DND-41 (cell line): ENCODE measurements around the gene ORAI1.

ENCODE experiments used
- ATAC-seq: fragments of 200-7000 bp; cut with Tn5 transposase; 3 replicates; pipeline ENCODE4 v1.9.1; 2021; ENCODE audit warnings: low read depth; ENCODE audit not compliant: insufficient read depth
- DNase-seq: peaks from one replicate; pipeline ENCODE4 v3.0.0-alpha.2; 2020
- H2AFZ ChIP-seq: 2 replicates; pipeline ENCODE4 v1.6.0; 2012; ENCODE audit warnings: low read depth, low read length
- H3K27ac ChIP-seq: 2 replicates; pipeline ENCODE4 v1.5.1; 2012; ENCODE audit warnings: low read length, inconsistent platforms
- H3K27me3 ChIP-seq: fragments of 200-600 bp; sonication (generic); 2 replicates; pipeline ENCODE4 v1.6.0; 2012; ENCODE audit warnings: low read length, mild to moderate bottlenecking, inconsistent platforms; ENCODE audit not compliant: insufficient read depth, poor library complexity
- H3K36me3 ChIP-seq: 2 replicates; pipeline ENCODE4 v1.5.1; 2012; ENCODE audit warnings: low read length, inconsistent platforms; ENCODE audit not compliant: insufficient read depth
- H3K4me1 ChIP-seq: 2 replicates; pipeline ENCODE4 v1.5.1; 2012; ENCODE audit warnings: mild to moderate bottlenecking, low read length; ENCODE audit not compliant: insufficient read depth
- H3K4me2 ChIP-seq: 2 replicates; pipeline ENCODE4 v1.6.0; 2012; ENCODE audit warnings: mild to moderate bottlenecking, moderate library complexity, low read length, inconsistent platforms; ENCODE audit not compliant: insufficient read depth
- H3K4me3 ChIP-seq, 2 experiments: fragments of 200-600 bp in 1 of 2; shearing (Covaris generic) in 1 of 2; 2 replicates each; pipeline ENCODE4 v1.5.1; 2012 to 2016; ENCODE audit warnings: inconsistent platforms in 2 of 2, low read length in 2 of 2, mild to moderate bottlenecking in 2 of 2, low read depth in 1 of 2, moderate library complexity in 1 of 2
- H3K79me2 ChIP-seq: 2 replicates; pipeline ENCODE4 v1.6.0; 2012; ENCODE audit warnings: low read length, inconsistent platforms; ENCODE audit not compliant: insufficient read depth
- H3K9ac ChIP-seq: 2 replicates; pipeline ENCODE4 v1.6.0; 2012; ENCODE audit warnings: low read depth, mild to moderate bottlenecking, inconsistent platforms, low read length, moderate library complexity
- H3K9me3 ChIP-seq: 2 replicates; pipeline ENCODE4 v1.5.1; 2012; ENCODE audit warnings: low read length, moderate library complexity, mild to moderate bottlenecking, inconsistent platforms; ENCODE audit not compliant: insufficient read depth, severe bottlenecking
- H4K20me1 ChIP-seq: 2 replicates; pipeline ENCODE4 v1.6.0; 2012; ENCODE audit warnings: low read length; ENCODE audit not compliant: insufficient read depth
- EZH2 ChIP-seq: IDR thresholded peaks from 3 replicates; pipeline ENCODE4 v1.6.1; 2012; ENCODE audit warnings: borderline replicate concordance, low read depth, mild to moderate bottlenecking, moderate library complexity, low read length, inconsistent platforms; ENCODE audit not compliant: severe bottlenecking
- TF ChIP-seq, protein P1 (sequence below): IDR thresholded peaks from 2 replicates; pipeline ENCODE4 v1.5.1; 2012; ENCODE audit warnings: borderline replicate concordance, low read length, moderate library complexity, mild to moderate bottlenecking; ENCODE audit not compliant: poor library complexity, severe bottlenecking; ENCODE audit errors: extremely low read depth

The ORAI1 gene

DNA sequence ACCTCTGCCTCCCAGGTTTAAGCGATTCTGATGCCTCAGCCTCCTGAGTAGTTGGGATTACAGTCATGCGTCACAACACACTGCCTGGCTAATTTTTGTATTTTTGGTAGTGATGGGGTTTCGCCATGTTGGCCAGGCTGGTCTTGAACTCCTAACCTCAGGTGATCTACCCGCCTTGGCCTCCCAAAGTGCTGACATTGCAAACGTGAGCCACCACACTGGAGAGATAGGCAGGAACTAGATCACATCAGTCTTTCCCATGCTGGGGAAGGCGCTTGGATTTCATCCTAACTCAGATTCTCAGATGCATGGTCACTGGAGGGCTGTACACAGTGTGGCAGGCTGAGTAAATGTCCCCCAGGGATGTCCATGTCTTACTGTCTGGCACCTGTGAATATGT lies 18.0 kb upstream of the ORAI1 start:
- Histone ChIP-seq H3K4me3 (no peak overlapping the region), H3K9ac (no peak overlapping the region), H3K9me3 (no peaks in the 10 kb centered on the region), H4K20me1 (no peaks in the 10 kb centered on the region), H3K4me1 (no peaks in the 10 kb centered on the region), H3K36me3 (no peaks in the 10 kb centered on the region), H3K27me3 (no peaks in the 10 kb centered on the region), H3K4me2 (no peak overlapping the region), H3K79me2 (no peaks in the 10 kb centered on the region), H2AFZ (no peak overlapping the region), H3K27ac (no peak overlapping the region)
- no peak for DNase-seq
- ATAC-seq = no peak
- TF ChIP-seq, protein P1, sequence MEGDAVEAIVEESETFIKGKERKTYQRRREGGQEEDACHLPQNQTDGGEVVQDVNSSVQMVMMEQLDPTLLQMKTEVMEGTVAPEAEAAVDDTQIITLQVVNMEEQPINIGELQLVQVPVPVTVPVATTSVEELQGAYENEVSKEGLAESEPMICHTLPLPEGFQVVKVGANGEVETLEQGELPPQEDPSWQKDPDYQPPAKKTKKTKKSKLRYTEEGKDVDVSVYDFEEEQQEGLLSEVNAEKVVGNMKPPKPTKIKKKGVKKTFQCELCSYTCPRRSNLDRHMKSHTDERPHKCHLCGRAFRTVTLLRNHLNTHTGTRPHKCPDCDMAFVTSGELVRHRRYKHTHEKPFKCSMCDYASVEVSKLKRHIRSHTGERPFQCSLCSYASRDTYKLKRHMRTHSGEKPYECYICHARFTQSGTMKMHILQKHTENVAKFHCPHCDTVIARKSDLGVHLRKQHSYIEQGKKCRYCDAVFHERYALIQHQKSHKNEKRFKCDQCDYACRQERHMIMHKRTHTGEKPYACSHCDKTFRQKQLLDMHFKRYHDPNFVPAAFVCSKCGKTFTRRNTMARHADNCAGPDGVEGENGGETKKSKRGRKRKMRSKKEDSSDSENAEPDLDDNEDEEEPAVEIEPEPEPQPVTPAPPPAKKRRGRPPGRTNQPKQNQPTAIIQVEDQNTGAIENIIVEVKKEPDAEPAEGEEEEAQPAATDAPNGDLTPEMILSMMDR = no peak
- TF ChIP-seq EZH2 = no peak

DNA sequence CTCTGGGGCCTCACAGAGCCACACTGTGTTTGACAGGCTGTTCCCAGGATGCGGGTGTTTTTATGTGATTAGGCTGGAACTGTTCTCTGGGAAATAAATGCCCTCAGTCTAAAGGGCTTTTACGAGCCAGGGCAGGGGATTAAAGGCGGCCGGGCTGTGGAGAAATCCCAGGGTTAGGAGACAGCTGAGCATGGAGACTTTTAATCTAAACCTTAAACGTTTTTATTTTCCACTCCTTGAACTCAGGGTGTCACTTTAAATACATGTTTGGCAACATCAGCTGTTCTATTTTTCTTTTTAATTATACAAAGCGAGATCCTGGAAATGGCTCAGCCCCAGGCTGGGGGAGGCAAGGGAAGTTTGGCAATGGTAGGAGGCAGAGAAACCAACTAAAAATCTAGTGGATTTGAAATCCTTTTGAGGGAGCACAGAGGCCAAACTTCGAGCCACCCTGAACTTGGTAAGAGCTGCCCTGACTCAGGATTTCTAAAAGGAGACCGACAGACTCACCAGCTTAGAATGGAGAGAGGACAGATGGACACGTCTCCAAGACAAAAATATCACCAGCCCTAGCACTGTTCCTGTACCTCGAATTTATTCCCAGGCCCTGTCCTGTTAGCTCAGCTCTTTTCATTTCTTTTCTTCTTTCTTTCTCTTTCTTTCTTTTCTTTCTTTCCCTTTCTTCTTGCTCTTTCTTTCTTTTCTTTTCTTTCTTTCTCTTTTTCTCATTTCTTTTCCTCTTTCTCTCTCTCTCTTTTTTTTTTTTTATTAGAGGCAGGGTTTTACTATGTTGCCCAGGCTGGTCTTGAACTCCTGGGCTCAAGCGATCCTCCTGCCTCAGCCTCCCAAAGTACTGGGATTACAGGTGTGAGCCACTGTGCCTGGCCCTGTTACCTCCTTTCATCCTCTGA lies 15.8 kb upstream of the ORAI1 start:
- Histone ChIP-seq H3K27ac (no peak overlapping the region), H3K4me1 (no peaks in the 10 kb centered on the region), H3K27me3 (no peaks in the 10 kb centered on the region), H3K36me3 (no peaks in the 10 kb centered on the region), H2AFZ (no peak overlapping the region), H3K79me2 (no peaks in the 10 kb centered on the region), H3K9me3 (no peaks in the 10 kb centered on the region), H3K4me3 (no peak overlapping the region), H3K9ac (no peak overlapping the region), H3K4me2 (no peak overlapping the region), H4K20me1 (no peaks in the 10 kb centered on the region)
- TF ChIP-seq, protein P1 = no peak
- no peak for TF ChIP-seq EZH2
- DNase-seq (no peak), ATAC-seq (no peak)

DNA sequence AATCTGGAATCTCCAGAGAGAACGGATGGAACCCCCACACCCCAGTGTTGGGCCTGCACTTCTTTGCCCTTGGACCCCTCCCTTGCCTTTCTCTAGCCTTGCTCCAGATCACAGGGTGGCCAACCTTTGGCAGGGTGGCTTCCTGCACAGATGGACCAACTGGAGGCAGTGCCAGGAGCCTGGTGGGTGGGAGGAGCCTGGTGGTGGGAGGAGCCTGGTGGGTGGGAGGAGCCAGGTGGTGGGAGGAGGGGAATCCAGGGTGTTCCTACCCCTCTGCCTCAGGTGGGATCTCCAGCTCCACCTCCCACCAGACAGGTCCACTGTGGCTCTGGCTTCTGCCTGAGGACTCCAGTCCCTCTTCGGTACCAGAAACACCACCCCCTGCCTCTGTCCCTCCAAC lies 15.0 kb upstream of the ORAI1 start:
- DNase-seq = peak; percentile 50
- Histone ChIP-seq H2AFZ (no peak overlapping the region), H3K36me3 (no peaks in the 10 kb centered on the region), H3K4me2 (no peak overlapping the region), H3K4me3 (no peak overlapping the region), H3K4me1 (no peaks in the 10 kb centered on the region), H3K9ac (no peak overlapping the region), H3K79me2 (no peaks in the 10 kb centered on the region), H3K9me3 (no peaks in the 10 kb centered on the region), H3K27ac (no peak overlapping the region), H4K20me1 (no peaks in the 10 kb centered on the region), H3K27me3 (no peaks in the 10 kb centered on the region)
- ATAC-seq = peak; percentile 77
- TF ChIP-seq, protein P1 = no peak
- no peak for TF ChIP-seq EZH2
